ENCODE measurements around the gene SEC61G.

The SEC61G gene

DNA sequence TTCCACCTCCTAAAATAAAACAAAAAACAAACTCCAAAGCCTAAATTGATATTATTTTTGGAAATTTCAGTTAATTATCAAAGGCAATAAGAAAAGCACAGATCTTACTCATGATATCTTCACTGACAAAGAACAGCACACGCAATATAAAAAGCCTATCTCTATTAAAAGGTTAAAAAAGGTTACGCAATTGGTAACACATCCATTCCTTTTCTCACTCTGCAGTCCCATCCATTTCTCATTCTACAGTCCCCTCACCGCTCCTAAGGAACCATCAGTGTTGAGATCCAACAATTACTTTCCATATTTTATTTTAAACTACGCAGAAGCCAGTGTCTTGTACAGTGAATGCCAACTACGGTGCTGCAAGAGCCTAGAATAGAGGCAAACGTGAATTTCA, 1.3 kb downstream of the SEC61G start:
- no peak for DNase-seq

- DNase-seq, result no peak
Observed at GRCh38 chr7:54749200-54749599, 9.8 kb downstream of the SEC61G start.

DNA sequence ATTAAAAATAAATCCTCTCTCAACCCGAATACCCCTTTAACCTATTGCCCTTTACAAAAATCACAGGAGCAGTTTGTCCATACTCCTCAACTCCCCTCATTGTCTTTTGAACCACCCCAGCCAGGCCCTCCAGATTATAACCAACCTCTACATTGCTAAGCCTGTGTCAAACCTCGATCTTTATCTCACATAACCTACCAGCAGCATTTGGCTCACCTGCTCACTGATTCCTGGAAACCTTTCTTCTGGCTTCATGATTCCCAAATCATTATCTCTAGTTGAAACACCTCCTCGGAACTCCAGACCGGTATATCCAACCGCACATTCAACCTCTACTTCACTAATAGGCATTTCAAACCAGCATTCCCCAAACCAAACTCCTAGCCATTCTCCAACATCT, 11.8 kb downstream of the SEC61G start:
- no peak for DNase-seq

- no peak for DNase-seq
Observed at GRCh38 chr7:54743580-54743979, 15.4 kb downstream of the SEC61G start.

GRCh38 chr7:54738737-54739136, 20.3 kb downstream of the SEC61G start:
- DNase-seq, result no peak

DNA sequence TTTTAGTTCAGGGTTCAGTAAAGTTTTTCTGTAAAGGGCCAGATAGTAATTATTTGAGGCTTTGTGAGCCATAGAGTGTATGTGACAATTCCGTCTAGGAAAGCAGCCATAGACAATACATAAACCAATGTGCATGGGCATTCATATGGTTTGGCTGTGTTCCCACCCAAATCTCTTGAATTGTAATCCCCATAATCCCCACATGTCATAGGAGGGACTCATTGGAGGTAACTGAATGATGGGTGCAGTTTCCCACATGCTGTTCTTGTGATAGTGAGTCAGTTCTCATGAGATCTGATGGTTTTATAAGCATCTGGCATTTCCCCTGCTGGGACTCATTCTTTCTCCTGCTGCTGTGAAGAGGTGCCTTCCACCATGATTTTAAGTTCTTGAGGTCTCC, 29.9 kb downstream of the SEC61G start:
- no peak for DNase-seq

GRCh38 chr7:54728411-54728810, 30.6 kb downstream of the SEC61G start:
- no peak for DNase-seq

DNA sequence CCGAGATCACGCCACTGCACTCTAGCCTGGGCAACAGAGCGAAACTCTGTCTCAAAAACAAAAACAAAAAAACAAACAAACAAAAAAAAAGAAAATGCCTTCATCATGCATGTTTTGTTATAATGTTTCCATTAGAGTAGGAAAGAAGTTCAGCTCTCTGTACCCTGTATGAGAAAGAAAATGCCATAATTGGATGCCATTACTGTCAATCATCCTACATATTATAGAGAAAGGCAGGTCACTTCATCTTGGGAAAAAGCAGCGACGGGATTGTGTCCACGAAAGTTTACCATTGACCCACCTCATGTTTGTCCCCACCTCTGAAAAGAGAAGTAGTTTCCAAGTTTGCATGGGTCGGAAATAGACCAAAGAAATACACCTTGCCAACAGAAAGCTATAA, 33.8 kb downstream of the SEC61G start:
- DNase-seq, result no peak

- no peak for DNase-seq
Observed at GRCh38 chr7:54722502-54722901, 36.5 kb downstream of the SEC61G start.

DNA sequence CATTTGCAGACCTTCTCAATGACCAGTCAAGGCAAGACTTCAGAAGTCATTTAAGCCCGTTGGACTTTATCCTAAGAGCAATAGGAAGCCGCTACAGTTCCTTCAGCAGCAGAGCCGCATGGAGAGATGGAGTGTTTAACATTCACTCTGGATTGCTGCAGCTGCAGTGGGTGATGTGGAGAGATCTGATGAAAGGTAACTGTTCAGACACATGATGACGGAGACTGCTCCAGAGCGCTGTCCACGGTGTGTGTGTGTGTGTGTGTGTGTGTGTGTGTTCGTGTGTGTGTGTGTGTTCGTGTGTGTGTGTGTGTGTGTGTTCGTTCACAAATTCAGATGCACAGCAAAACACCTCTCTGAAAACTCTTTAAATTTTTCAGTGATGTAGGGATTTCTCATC, 37.0 kb downstream of the SEC61G start:
- DNase-seq, result no peak

DNA sequence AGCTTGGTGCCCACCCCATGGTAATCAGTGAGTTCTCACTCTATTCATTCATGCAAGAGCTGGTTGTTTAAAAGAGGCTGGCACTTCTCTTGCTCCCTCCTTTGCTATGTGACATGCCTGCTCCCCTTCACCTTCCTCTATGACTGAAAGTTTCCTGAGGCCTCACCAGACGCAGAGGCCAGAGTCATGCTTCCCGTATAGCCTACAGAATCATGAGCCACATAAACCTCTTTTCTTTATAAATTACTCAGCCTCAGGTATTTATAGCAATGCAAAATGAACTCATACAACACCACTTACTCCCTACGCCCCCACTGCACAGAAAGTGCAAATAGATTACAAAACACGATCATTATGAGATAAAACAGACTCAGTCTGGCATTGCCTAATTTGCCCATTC, 39.0 kb downstream of the SEC61G start:
- no peak for DNase-seq

GRCh38 chr7:54719425-54719824, 39.6 kb downstream of the SEC61G start:
- no peak for DNase-seq

DNA sequence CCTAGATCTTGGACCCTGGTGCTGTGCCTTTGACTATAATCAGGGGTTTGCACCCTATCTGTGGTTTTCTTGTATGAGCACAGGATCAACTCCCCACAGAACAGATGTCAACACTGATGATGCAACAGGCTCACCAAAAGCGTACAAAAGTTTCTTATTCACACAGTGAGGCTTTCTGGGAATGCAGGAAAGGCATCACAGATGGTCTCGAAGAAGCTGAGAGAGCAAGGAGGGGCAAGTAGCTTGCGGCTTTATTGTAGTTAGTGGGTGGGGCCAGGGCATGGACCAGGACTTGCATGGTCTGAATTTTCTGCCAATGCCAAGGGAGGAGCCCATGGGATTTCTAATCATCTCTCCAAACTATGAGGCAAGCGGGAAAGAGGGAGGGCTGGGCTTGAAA, 46.2 kb downstream of the SEC61G start:
- no peak for DNase-seq

DNA sequence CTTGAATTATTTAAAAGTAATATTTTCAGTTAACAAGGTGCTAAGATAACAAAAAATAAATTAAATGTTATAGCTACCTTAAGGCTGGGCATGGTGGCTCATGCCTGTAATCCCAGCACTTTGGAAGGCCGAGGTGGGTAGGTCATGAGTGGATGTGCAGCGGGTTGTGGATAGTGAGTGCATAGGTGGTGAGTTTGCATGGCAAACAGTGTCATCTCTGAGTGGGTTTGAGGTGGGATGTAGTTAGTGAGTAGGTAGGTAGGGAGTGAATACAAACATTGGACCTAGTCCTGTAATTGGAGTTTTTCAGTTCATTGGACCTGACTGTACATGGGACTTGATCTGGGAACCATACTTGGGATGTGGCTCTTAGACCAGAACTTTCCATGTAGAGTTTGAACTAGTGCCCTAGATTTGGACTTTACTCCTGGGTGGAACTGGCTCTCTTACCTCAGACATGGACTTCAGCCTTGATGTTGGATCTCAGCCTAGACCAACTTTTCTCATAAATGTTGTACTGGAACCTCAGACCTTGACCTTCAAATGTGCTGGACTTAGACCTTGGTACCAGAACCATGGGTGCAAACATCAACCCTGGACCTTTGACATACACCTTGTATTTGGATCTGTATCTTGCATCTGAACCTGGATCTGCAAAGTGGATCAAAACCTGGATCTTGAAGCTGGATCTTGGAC, 47.0 kb downstream of the SEC61G start:
- DNase-seq, result no peak

- DNase-seq, result no peak
Observed at GRCh38 chr7:54709283-54709682, 49.7 kb downstream of the SEC61G start.

- DNase-seq, result no peak
Observed at GRCh38 chr7:54705436-54705835, 53.6 kb downstream of the SEC61G start.

DNA sequence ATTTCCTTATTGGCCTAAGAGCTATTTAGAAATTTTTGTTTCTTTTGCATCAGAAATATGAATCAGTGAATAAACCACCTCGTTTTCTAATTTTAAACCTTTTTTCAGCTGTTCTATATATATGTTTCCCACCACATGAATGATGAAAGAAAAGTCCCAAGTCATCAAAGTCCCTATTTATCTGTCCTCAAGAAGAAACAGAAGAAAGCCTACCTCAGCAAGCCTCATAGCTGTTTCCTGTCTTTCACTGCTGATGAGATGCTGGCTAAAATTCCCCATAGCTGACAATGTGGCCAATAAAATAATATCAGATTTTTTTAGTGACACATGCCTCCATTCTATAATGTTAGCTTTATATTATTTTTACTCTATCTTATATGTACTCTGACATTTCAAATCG, 54.2 kb downstream of the SEC61G start:
- DNase-seq, result no peak

Measured in activated CD4-positive, alpha-beta T cell treated with anti-CD3 and anti-CD28 coated beads, Interleukin-2, amount 50 U/mL, for 1 hour (primary cell).